GM12878 (cell line): ENCODE measurements around the gene PGM5. TPM values are rescaled to one million over a fixed set of nuclear protein-coding genes. Genes with fewer than 3 reads are reported as not detected.

ENCODE experiments used
- ATAC-seq: fragments of 200-7000 bp; cut with Tn5 transposase; 3 replicates; pipeline ENCODE4 v1.9.1; 2020; ENCODE audit warnings: mild to moderate bottlenecking, moderate library complexity
- BruUV-seq: library from RNA; stranded (reverse); fragments of 400-500 nt; replicated peaks from 2 replicates; lab custom pipeline; 2021; lab: Mats Ljungman, UMichigan
- CTCF ChIA-PET: fragments of 300-600 bp; sonication (Branson Sonifier 250); formaldehyde crosslinking; extraction: SDS; loops from one replicate; lab custom pipeline; 2021; ENCODE audit warnings: inconsistent platforms; lab: Yijun Ruan, JAX
- POLR2A ChIA-PET: fragments of 350-600 bp; formaldehyde crosslinking; extraction: SDS; loops from one replicate; lab custom pipeline; 2021; ENCODE audit warnings: inconsistent platforms; lab: Charles Lee
- RAD21 ChIA-PET: fragments of 300-600 bp; sonication (Branson Sonifier 250); formaldehyde crosslinking; loops from one replicate; lab custom pipeline; 2023; ENCODE audit warnings: antibody characterized with exemption; ENCODE audit not compliant: unreplicated experiment; lab: Charles Lee
- SMC1A ChIA-PET: fragments of 300-600 bp; sonication (Branson Sonifier 250); formaldehyde crosslinking; loops from one replicate; lab custom pipeline; 2023; ENCODE audit not compliant: unreplicated experiment, uncharacterized antibody; lab: Charles Lee
- DNase-seq: peaks from one replicate; pipeline ENCODE4 v3.0.0-alpha.2; 2011; ENCODE audit warnings: low read depth, low spot score
- FAIRE-seq: peaks from 3 replicates; lab custom pipeline; 2011; peaks lifted over from hg19 to GRCh38; lab: Jason Lieb, UNC
- H2AFZ ChIP-seq: 2 replicates; pipeline ENCODE4 v1.6.0; 2011; ENCODE audit warnings: low read depth, low read length, control low read depth; ENCODE audit not compliant: control insufficient read depth
- H3K27ac ChIP-seq: 2 replicates; pipeline ENCODE4 v1.5.1; 2011; ENCODE audit warnings: control low read depth; ENCODE audit not compliant: control insufficient read depth, insufficient read depth
- H3K27me3 ChIP-seq, 2 experiments: replicated peaks in 1 of 2; 2 replicates each; pipeline versions ENCODE4 v1.6.0 to v1.6.1; 2011; ENCODE audit warnings: low read length in 1 of 2; ENCODE audit not compliant: control insufficient read depth in 2 of 2, insufficient read depth in 2 of 2
- H3K36me3 ChIP-seq, 2 experiments: 2 replicates each; pipeline ENCODE4 v1.5.1; 2011; ENCODE audit warnings: low read length in 1 of 2; ENCODE audit not compliant: control insufficient read depth in 2 of 2, insufficient read depth in 2 of 2
- H3K4me1 ChIP-seq: 2 replicates; pipeline ENCODE4 v1.6.1; 2011; ENCODE audit warnings: mild to moderate bottlenecking, low read length, moderate library complexity, mixed read lengths; ENCODE audit not compliant: control insufficient read depth, insufficient read depth
- H3K4me2 ChIP-seq: 2 replicates; pipeline ENCODE4 v1.6.0; 2011; ENCODE audit warnings: control low read depth; ENCODE audit not compliant: control insufficient read depth, insufficient read depth
- H3K4me3 ChIP-seq: fragments of 200-600 bp; sonication (generic); 2 replicates; pipeline ENCODE4 v1.5.1; 2016
- H3K79me2 ChIP-seq: 2 replicates; pipeline ENCODE4 v1.6.0; 2011; ENCODE audit warnings: low read length; ENCODE audit not compliant: control insufficient read depth, insufficient read depth
- H3K9ac ChIP-seq: 2 replicates; pipeline ENCODE4 v1.8.0; 2011; ENCODE audit warnings: low read length, control low read depth, mixed read lengths; ENCODE audit not compliant: control insufficient read depth, insufficient read depth
- H3K9me3 ChIP-seq: replicated peaks from 3 replicates; pipeline ENCODE4 v1.5.1; 2011; ENCODE audit warnings: mild to moderate bottlenecking, low read length; ENCODE audit not compliant: control insufficient read depth, insufficient read depth
- H4K20me1 ChIP-seq: 2 replicates; pipeline ENCODE4 v1.6.0; 2011; ENCODE audit not compliant: control insufficient read depth, insufficient read depth
- MLLT1 ChIP-seq: fragments of 450-650 bp; IDR thresholded peaks from 2 replicates; pipeline ENCODE4 v1.6.1; 2016; ENCODE audit warnings: mild to moderate bottlenecking
- NR2C1 ChIP-seq: fragments of 450-650 bp; IDR thresholded peaks from 2 replicates; pipeline ENCODE4 v1.6.1; 2017; ENCODE audit warnings: antibody characterized with exemption, mild to moderate bottlenecking, moderate library complexity
- WGBS: methylation state at CpG from one replicate; pipeline ENCODE4 v1.1.6; 2016; ENCODE audit warnings: low lambda C conversion rate; ENCODE audit not compliant: insufficient replicate concordance, insufficient coverage; ENCODE audit errors: missing lambda C conversion rate; 5-methylcytosine and 5-hydroxymethylcytosine counted together
- in situ Hi-C: fragments of 300-500 bp; cut with MboI; formaldehyde crosslinking; loops from 9 replicates; pipeline ENCODE4 v1.14.3; 2018; ENCODE audit warnings: mixed read lengths
- intact Hi-C: fragments of 100-400 bp; cut with micrococcal nuclease; formaldehyde crosslinking; loops from one replicate; pipeline ENCODE4 v1.14.2; 2022; ENCODE audit not compliant: unreplicated experiment
- polyA plus RNA-seq, 11 experiments: library from polyadenylated mRNA; depleted of rRNA in 4 of 11; unstranded in 6 of 11; stranded (reverse) in 5 of 11; fragments of >200 nt; fragmentation: Nextera tagmentation in 4 of 11; fragmentation: Illumina TruSeq in 1 of 11; extraction: Ambion mirVana in 4 of 11; extraction: Trizol in 1 of 11; gene quantifications; 1 replicate in 1 of 11; 2 replicates in 10 of 11; pipeline versions ENCODE4 v1.2.1 to v1.2.3, GENCODE V29; 2011 to 2016; ENCODE audit warnings: inconsistent platforms in 2 of 11, missing spikeins in 2 of 11, low read depth in 1 of 11
- total RNA-seq, 4 experiments: library from RNA; depleted of rRNA in 3 of 4; stranded (reverse); fragments of >200 nt in 3 of 4; fragmentation: Illumina TruSeq in 1 of 4; extraction: Trizol in 1 of 4; gene quantifications; 2 replicates each; pipeline versions ENCODE4 v1.2.1 to v1.2.3, GENCODE V29; 2013 to 2021

PGM5 gene
- total and polyA plus RNA-seq, 10 of the 15 experiments (the other 5 are each of a cell fraction or from before 2014, with no cell fraction given): 0.28 to 0.73 TPM; not detected in 8

- no peak for ATAC-seq
- ChIA-PET POLR2A (no interaction called here), RAD21 (no interaction called here), CTCF (interaction anchor here (1.0 to 1.8 kb wide), 4 partner anchors 9 to 36 kb away, joined by 3 to 6 read pairs (median 4); no protein-coding TSS in a partner anchor), SMC1A (interaction anchor here (0.6 to 1.9 kb wide), 3 partner anchors 19 to 27 kb away, joined by 3 to 8 read pairs (median 3); no protein-coding TSS in a partner anchor)
- H3K9me3 ChIP-seq: no peaks in the 10 kb centered on the region
- no TSS peak for BruUV-seq
- no peak within 1 kb of the TSS for H2AFZ ChIP-seq
- no peak within 1 kb of the TSS for H3K4me2 ChIP-seq
- no peaks in the 10 kb centered on the region for H3K79me2 ChIP-seq
- DNase-seq: no peak
- intact Hi-C loops: no loop called here
- H3K4me3 ChIP-seq: no peak within 1 kb of the TSS
- TF ChIP-seq MLLT1: no peak
- no peak for TF ChIP-seq NR2C1
- WGBS: 33% methylated on average over 8 of the region's 8 CpGs
- peaks cover 0 to 2% of the 10 kb centered on the region in 2 experiments; a peak in 2 of 4 replicates for H3K27me3 ChIP-seq
- in situ Hi-C loops: loop anchor here (25.0 kb wide), 1 partner anchor 96 kb away; no protein-coding TSS in a partner anchor
- no peaks in the 10 kb centered on the region for H3K36me3 ChIP-seq
- H3K9ac ChIP-seq: no peak within 1 kb of the TSS
- no peaks in the 10 kb centered on the region for H4K20me1 ChIP-seq
- no peak for FAIRE-seq
- H3K4me1 ChIP-seq: peaks cover 11% of the 10 kb centered on the region
- no peak within 1 kb of the TSS for H3K27ac ChIP-seq
Observed at GRCh38 chr9:68540712-68541535, 184.5 kb downstream of the PGM5 start, which contains the start of gene TMEM252. TSS of gene TMEM252 (minus strand) at chr9:68540883. CDS start at chr9:68540814, 69 bp downstream.
